Mammary epithelial cell (primary cell): ENCODE measurements around the gene NFKB2.

ENCODE experiments used
- EZH2 ChIP-seq: IDR thresholded peaks from 2 replicates; pipeline ENCODE4 v1.6.1; 2012; ENCODE audit warnings: low read length, inconsistent platforms, borderline replicate concordance
- TF ChIP-seq, protein P1 (sequence below), 2 donors: IDR thresholded peaks in 1 of 2; conservative IDR thresholded peaks in 1 of 2; 2 replicates each; pipeline ENCODE4 v1.5.1; 2011 to 2012; ENCODE audit warnings: inconsistent platforms in 2 of 2, low read length in 2 of 2, mild to moderate bottlenecking in 2 of 2, control low read depth in 1 of 2, low read depth in 1 of 2; ENCODE audit not compliant: insufficient read depth in 1 of 2; ENCODE audit errors: extremely low read depth in 1 of 2

GRCh38 chr10:102421757-102422512 is 26.4 kb downstream of the NFKB2 start:
- TF ChIP-seq, protein P1, sequence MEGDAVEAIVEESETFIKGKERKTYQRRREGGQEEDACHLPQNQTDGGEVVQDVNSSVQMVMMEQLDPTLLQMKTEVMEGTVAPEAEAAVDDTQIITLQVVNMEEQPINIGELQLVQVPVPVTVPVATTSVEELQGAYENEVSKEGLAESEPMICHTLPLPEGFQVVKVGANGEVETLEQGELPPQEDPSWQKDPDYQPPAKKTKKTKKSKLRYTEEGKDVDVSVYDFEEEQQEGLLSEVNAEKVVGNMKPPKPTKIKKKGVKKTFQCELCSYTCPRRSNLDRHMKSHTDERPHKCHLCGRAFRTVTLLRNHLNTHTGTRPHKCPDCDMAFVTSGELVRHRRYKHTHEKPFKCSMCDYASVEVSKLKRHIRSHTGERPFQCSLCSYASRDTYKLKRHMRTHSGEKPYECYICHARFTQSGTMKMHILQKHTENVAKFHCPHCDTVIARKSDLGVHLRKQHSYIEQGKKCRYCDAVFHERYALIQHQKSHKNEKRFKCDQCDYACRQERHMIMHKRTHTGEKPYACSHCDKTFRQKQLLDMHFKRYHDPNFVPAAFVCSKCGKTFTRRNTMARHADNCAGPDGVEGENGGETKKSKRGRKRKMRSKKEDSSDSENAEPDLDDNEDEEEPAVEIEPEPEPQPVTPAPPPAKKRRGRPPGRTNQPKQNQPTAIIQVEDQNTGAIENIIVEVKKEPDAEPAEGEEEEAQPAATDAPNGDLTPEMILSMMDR (conservative IDR thresholded peaks at IDR 0.05 in 1 of 2, IDR thresholded peaks at IDR 0.05 in 1 of 2; ENCODE audit: extremely low read depth in 1 of 2, insufficient read depth in 1 of 2, low read depth in 1 of 2, low read length in 2 of 2): no peak
- no peak for TF ChIP-seq EZH2
